ENCODE data around the gene METTL24. TPM values are rescaled to one million over a fixed set of nuclear protein-coding genes. Genes with fewer than 3 reads are reported as not detected.

METTL24 gene
- total and polyA plus RNA-seq, 2 of the 13 experiments (the other 11 are each of a cell fraction or from before 2014, with no cell fraction given), result not detected

DNA sequence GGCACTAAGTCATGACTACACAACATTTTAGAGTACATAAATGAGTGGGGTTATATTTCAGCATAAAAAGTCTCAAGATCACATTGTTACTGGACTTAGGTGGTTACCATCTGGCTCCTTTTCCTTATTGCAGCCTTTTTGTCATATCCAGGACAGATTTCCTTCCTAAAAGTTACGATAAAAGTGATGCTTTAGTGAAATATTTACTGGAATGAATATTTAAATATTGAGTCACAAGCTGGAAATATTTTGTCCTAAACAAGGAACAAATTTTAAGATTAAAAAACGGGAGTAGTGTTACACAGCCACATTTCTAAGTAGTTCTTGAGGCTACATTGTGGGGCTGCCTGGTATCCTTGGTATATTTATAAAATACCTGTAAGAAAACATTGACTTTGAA, 125.7 kb downstream of the METTL24 start:
- in situ Hi-C loops (cut with HindIII; ENCODE audit: extremely low pct_ligation_motif_present, low pct_unique_long_range_greater_than_20kb), result no loop called here
- CTCF ChIA-PET (ENCODE audit: low intra/inter-chr PET ratio, low total read pairs), result no interaction called here
- FAIRE-seq, result no peak

More for the DNA sequence above, 125.7 kb downstream of the METTL24 start:
- no peaks in the 10 kb centered on the region for H3K9me3 ChIP-seq (ENCODE audit: low read length)
- H3K27ac ChIP-seq (ENCODE audit: extremely low read length, insufficient read depth, low read length), result no peak overlapping the region
- H3K4me2 ChIP-seq (ENCODE audit: low read depth, low read length), result no peak overlapping the region
- no peaks in the 10 kb centered on the region; the same call in 1 of the 2 replicates for H4K20me1 ChIP-seq (ENCODE audit: insufficient read depth, low read length)
- TF ChIP-seq NFE2L2 (IDR thresholded peaks at IDR 0.05; ENCODE audit: low read length) (no peak), HNRNPLL (IDR thresholded peaks at IDR 0.05; ENCODE audit: low read depth, low read length, poor library complexity, severe bottlenecking) (no peak), NBN (conservative IDR thresholded peaks at IDR 0.05) (no peak), ZNF230 (CRISPR knock-in tag; IDR thresholded peaks at IDR 0.05) (no peak), KDM6A (CRISPR knock-in tag; IDR thresholded peaks at IDR 0.05; ENCODE audit: low read depth) (no peak), HOXA5 (CRISPR knock-in tag; IDR thresholded peaks at IDR 0.05) (no peak), LRRFIP1 (CRISPR knock-in tag; conservative IDR thresholded peaks at IDR 0.05) (no peak), PRDM10 (CRISPR knock-in tag; IDR thresholded peaks at IDR 0.05; ENCODE audit: low read depth) (no peak), SNAPC2 (CRISPR knock-in tag; IDR thresholded peaks at IDR 0.05) (no peak), IKZF1 (IDR thresholded peaks at IDR 0.05) (no peak), ZFAT (CRISPR knock-in tag; conservative IDR thresholded peaks at IDR 0.05) (no peak), KDM1A (CRISPR knock-in tag; IDR thresholded peaks at IDR 0.05) (no peak), HNRNPL (IDR thresholded peaks at IDR 0.05; ENCODE audit: low read depth, low read length) (no peak), DRAP1 (CRISPR knock-in tag; IDR thresholded peaks at IDR 0.05) (no peak)
- TF ChIP-seq, protein P1, sequence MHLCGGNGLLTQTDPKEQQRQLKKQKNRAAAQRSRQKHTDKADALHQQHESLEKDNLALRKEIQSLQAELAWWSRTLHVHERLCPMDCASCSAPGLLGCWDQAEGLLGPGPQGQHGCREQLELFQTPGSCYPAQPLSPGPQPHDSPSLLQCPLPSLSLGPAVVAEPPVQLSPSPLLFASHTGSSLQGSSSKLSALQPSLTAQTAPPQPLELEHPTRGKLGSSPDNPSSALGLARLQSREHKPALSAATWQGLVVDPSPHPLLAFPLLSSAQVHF (CRISPR knock-in tag; IDR thresholded peaks at IDR 0.05), result no peak
- TF ChIP-seq, protein P2, sequence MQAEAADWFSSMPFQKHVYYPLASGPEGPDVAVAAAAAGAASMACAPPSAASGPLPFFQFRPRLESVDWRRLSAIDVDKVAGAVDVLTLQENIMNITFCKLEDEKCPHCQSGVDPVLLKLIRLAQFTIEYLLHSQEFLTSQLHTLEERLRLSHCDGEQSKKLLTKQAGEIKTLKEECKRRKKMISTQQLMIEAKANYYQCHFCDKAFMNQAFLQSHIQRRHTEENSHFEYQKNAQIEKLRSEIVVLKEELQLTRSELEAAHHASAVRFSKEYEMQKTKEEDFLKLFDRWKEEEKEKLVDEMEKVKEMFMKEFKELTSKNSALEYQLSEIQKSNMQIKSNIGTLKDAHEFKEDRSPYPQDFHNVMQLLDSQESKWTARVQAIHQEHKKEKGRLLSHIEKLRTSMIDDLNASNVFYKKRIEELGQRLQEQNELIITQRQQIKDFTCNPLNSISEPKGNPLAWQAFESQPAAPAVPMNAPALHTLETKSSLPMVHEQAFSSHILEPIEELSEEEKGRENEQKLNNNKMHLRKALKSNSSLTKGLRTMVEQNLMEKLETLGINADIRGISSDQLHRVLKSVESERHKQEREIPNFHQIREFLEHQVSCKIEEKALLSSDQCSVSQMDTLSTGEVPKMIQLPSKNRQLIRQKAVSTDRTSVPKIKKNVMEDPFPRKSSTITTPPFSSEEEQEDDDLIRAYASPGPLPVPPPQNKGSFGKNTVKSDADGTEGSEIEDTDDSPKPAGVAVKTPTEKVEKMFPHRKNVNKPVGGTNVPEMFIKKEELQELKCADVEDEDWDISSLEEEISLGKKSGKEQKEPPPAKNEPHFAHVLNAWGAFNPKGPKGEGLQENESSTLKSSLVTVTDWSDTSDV (CRISPR knock-in tag; IDR thresholded peaks at IDR 0.05), result no peak
- 92% methylated on average over 2 of the region's 2 CpGs for WGBS (ENCODE audit: low lambda C conversion rate)
- H3K79me2 ChIP-seq (ENCODE audit: insufficient read depth, low read length), result no peaks in the 10 kb centered on the region
- no peak for ATAC-seq
- no TSS peak for BruUV-seq (replicated peaks)
- H3K9ac ChIP-seq (ENCODE audit: insufficient read depth, low read depth, low read length), result no peak overlapping the region
- H3K4me1 ChIP-seq (ENCODE audit: insufficient read depth, low read length), result no peaks in the 10 kb centered on the region
- H3K4me3 ChIP-seq (replicated peaks in 1 of 3; ENCODE audit: insufficient read depth in 1 of 3, low read depth in 2 of 3, low read length in 3 of 3), result no peak overlapping the region
- DNase-seq (ENCODE audit: low spot score), result no peak
- H3K27me3 ChIP-seq (ENCODE audit: control insufficient read depth in 1 of 2, insufficient read depth in 2 of 2, low read length in 2 of 2), result no peaks in the 10 kb centered on the region
- no peak overlapping the region for H2AFZ ChIP-seq (ENCODE audit: low read length)
- peaks cover 0 to 10% of the 10 kb centered on the region in 2 experiments; a peak in 2 of 5 replicates for H3K36me3 ChIP-seq (replicated peaks in 1 of 2; ENCODE audit: control insufficient read depth in 1 of 2, insufficient read depth in 2 of 2, low read length in 2 of 2)
- POLR2A ChIA-PET, result no interaction called here
- intact Hi-C loops (cut with micrococcal nuclease; ENCODE audit: unreplicated experiment), result no loop called here

All from HepG2 (cell line).